Lower leg skin (tissue), 4 donors: ENCODE data around the gene ANKRD6. TPM values are rescaled to one million over a fixed set of nuclear protein-coding genes. Genes with fewer than 3 reads are reported as not detected.

ENCODE experiments used
- DNase-seq, 2 donors: peaks; one replicate each; pipeline ENCODE4 v3.0.0-alpha.2; 2019; ENCODE audit warnings: low spot score in 2 of 2
- H3K4me3 ChIP-seq: fragments of 200-600 bp; sonication (generic); 2 replicates; pipeline ENCODE4 v1.5.1; 2017; ENCODE audit warnings: mild to moderate bottlenecking, low read depth; ENCODE audit not compliant: poor library complexity, severe bottlenecking
- POLR2A ChIP-seq, 2 donors: fragments of 450-650 bp; IDR thresholded peaks; one replicate each; pipeline ENCODE4 v1.6.1; 2016 to 2017; ENCODE audit warnings: antibody characterized with exemption in 2 of 2, mild to moderate bottlenecking in 1 of 2, moderate library complexity in 1 of 2
- WGBS, 2 donors: methylation state at CpG; one replicate each; pipeline ENCODE4 v1.1.5; 2018; 5-methylcytosine and 5-hydroxymethylcytosine counted together
- intact Hi-C: fragments of 100-400 bp; cut with DNase I; formaldehyde crosslinking; loops from one replicate; pipeline ENCODE4 v1.15.0; 2023; ENCODE audit warnings: low total_unique reads
- total RNA-seq, 4 donors: library from RNA; depleted of rRNA; stranded (reverse); fragments of >200 nt; gene quantifications; one replicate each; pipeline ENCODE4 v1.1.0, GENCODE V29; 2016
- TF ChIP-seq, protein P1 (sequence below), 3 donors: fragments of 450-650 bp; IDR thresholded peaks; one replicate each; pipeline ENCODE4 v1.5.1; 2016; ENCODE audit warnings: antibody characterized with exemption in 3 of 3, mild to moderate bottlenecking in 3 of 3, moderate library complexity in 2 of 3

Gene ANKRD6
- total RNA-seq, 4 donors from 2014 or later = 3.2 to 6.7 (median 4.8) TPM

- TF ChIP-seq POLR2A (IDR thresholded peaks at IDR 0.05) = no peak
- TF ChIP-seq, protein P1, sequence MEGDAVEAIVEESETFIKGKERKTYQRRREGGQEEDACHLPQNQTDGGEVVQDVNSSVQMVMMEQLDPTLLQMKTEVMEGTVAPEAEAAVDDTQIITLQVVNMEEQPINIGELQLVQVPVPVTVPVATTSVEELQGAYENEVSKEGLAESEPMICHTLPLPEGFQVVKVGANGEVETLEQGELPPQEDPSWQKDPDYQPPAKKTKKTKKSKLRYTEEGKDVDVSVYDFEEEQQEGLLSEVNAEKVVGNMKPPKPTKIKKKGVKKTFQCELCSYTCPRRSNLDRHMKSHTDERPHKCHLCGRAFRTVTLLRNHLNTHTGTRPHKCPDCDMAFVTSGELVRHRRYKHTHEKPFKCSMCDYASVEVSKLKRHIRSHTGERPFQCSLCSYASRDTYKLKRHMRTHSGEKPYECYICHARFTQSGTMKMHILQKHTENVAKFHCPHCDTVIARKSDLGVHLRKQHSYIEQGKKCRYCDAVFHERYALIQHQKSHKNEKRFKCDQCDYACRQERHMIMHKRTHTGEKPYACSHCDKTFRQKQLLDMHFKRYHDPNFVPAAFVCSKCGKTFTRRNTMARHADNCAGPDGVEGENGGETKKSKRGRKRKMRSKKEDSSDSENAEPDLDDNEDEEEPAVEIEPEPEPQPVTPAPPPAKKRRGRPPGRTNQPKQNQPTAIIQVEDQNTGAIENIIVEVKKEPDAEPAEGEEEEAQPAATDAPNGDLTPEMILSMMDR (IDR thresholded peaks at IDR 0.05) = no peak
- no peak overlapping the region for H3K4me3 ChIP-seq
- intact Hi-C loops = no loop called here
- no peak for DNase-seq
- 88 to 94% methylated on average over 2 of the region's 2 CpGs for WGBS, 2 donors
Measured at GRCh38 chr6:89415185-89415584, 17.8 kb upstream of the ANKRD6 start.

DNA sequence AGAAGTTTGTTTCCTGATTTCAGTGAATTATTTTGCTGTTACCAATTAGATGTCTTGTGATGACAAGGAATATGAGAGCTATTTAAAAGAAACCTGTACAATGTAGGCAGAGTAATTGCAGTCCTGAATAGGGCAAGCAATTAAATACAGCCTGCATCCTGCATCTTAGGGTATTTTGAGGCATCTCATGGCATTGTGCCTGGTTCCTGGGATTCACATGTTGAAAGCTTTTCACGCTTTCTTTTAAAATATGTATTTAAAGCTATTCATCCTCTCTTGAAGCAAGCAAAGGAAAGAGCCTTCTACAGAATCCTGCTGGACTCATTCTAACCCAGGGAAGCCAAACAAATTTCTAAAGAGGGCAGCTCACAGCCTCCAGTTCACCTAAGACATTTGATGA lies 16.2 kb upstream of the ANKRD6 start:
- no peak overlapping the region for H3K4me3 ChIP-seq
- WGBS, 2 donors = 91 to 92% methylated on average over 1 of the region's 1 CpG
- no peak for TF ChIP-seq POLR2A (IDR thresholded peaks at IDR 0.05)
- TF ChIP-seq, protein P1 (IDR thresholded peaks at IDR 0.05) = no peak
- no peak for DNase-seq
- intact Hi-C loops = no loop called here

GRCh38 chr6:89430201-89430962 lies 2.6 kb upstream of the ANKRD6 start:
- no peak overlapping the region for H3K4me3 ChIP-seq
- WGBS, 2 donors = 58% methylated on average over 7 of the region's 7 CpGs
- intact Hi-C loops = loop anchor here (10.0 kb wide), 1 partner anchor 184 kb away; no protein-coding TSS in a partner anchor
- DNase-seq = no peak
- TF ChIP-seq, protein P1 (IDR thresholded peaks at IDR 0.05) = no peak
- TF ChIP-seq POLR2A (IDR thresholded peaks at IDR 0.05) = no peak

GRCh38 chr6:89433252-89434149 lies 549 bp downstream of the ANKRD6 start:
- peak in 1 of 2 donors; percentile 88 for DNase-seq
- TF ChIP-seq, protein P1 (IDR thresholded peaks at IDR 0.05) = no peak
- 6 to 7% methylated on average over 30 to 39 of the region's 80 CpGs for WGBS, 2 donors
- peak overlapping the region; percentile 58 for H3K4me3 ChIP-seq
- intact Hi-C loops = loop anchor here (10.0 kb wide), 1 partner anchor 181 kb away; no protein-coding TSS in a partner anchor

DNA sequence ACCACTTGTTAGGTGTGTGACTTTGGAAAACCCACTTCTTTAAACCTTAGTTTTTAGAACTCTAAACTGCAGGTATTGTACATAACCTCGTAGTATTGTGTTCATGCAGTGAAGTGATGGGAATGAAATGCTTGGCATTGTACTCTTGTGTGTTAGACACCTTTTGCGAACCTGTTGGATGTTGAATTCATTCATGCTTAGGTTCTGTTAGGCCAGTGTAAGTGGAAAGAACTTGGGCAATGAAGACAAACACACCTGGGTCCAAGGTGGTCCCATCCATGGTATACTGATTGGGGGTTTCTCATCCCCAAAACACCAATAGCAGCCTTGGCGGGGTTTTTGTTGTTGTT lies 1.2 kb downstream of the ANKRD6 start:
- no peak for DNase-seq
- intact Hi-C loops = loop anchor here (10.0 kb wide), 1 partner anchor 181 kb away; no protein-coding TSS in a partner anchor
- WGBS, 2 donors = 74 to 84% methylated on average over 3 of the region's 3 CpGs
- no peak overlapping the region for H3K4me3 ChIP-seq
- TF ChIP-seq, protein P1 (IDR thresholded peaks at IDR 0.05) = no peak
- TF ChIP-seq POLR2A (IDR thresholded peaks at IDR 0.05) = no peak
